ENCODE data around the gene FBXL13.

FBXL13 gene

DNA sequence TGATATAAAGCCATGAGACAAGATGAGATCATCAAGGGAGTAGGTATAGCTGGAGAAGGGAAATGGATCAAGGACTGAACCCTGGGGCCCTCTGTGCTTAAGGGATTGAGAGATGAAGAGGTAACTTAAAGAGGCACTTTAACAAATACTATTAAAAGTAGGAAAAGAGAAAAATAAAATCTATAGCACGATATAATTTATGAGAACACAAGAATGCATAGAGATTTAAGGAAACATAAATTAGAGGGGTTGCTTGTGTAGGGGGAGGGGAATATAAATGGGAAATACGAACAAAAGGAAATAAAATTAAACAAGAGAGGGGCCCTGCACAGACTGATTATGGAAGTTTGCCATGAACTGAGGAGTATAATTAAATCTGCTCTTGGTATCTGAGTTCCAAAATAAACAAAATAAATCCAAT is 177.4 kb downstream of the FBXL13 start:
- H3K56ac ChIP-seq (ENCODE audit: low read length) = no peak overlapping the region
- H2AK5ac ChIP-seq (ENCODE audit: low read length) = no peak overlapping the region
- H2BK120ac ChIP-seq (ENCODE audit: low read depth, low read length) = no peak overlapping the region
- H3K4ac ChIP-seq (ENCODE audit: low read depth, low read length) = no peak overlapping the region
- H3K4me1 ChIP-seq (ENCODE audit: control insufficient read depth, low read depth, low read length) = no peaks in the 10 kb centered on the region
- no peak overlapping the region for H4K5ac ChIP-seq (ENCODE audit: low read length)
- no peaks in the 10 kb centered on the region for H3K79me1 ChIP-seq (ENCODE audit: low read length)
- H3K18ac ChIP-seq (ENCODE audit: low read length) = no peak overlapping the region
- no peaks in the 10 kb centered on the region for H3K79me2 ChIP-seq (ENCODE audit: control insufficient read depth, insufficient read depth, low read length)
- H3K27ac ChIP-seq (ENCODE audit: low read depth, low read length) = no peak overlapping the region
- H3K9ac ChIP-seq (ENCODE audit: low read length) = no peak overlapping the region
- whole genome bisulfite sequencing (ENCODE audit: extremely low coverage, insufficient coverage, low lambda C conversion rate) = 100% methylated on average over 1 of the region's 2 CpGs
- no peak overlapping the region for H2BK5ac ChIP-seq (ENCODE audit: low read length)
- no peak overlapping the region for H3K4me2 ChIP-seq (ENCODE audit: low read length)
- no peak overlapping the region for H2BK15ac ChIP-seq (replicated peaks; ENCODE audit: low read depth)
- H3K27me3 ChIP-seq (ENCODE audit: insufficient read depth, low read length, poor library complexity) = no peaks in the 10 kb centered on the region
- no peak overlapping the region for H4K8ac ChIP-seq (ENCODE audit: low read depth, low read length)
- no peak overlapping the region for H3K23ac ChIP-seq (ENCODE audit: low read length)
- DNase-seq = no peak
- H3K36me3 ChIP-seq (ENCODE audit: control insufficient read depth, insufficient read depth, low read length) = no peaks in the 10 kb centered on the region
- H3K4me3 ChIP-seq (ENCODE audit: low read length) = no peak overlapping the region

DNA sequence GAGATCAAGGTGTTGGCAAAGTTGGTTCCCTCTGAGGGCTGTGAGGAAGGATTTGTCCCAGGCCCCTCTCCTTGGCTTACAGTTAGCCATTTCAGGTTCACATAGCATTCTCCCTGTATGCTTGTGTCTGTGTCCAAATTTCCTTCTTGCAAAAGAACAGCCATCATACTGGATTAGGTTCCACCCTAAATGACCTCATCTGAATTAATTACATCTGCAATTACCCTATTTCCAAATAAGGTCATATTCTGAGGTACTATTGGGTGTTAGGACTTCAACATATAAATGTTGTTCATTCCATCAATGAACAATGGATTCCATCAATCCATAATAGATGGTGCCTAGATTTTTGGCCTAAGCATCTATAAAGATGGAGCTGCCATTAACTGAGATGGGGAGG is 178.0 kb downstream of the FBXL13 start:
- Histone ChIP-seq H3K4me2 (ENCODE audit: low read length) (no peak overlapping the region), H2BK120ac (ENCODE audit: low read depth, low read length) (no peak overlapping the region), H2BK15ac (replicated peaks; ENCODE audit: low read depth) (no peak overlapping the region)

DNA sequence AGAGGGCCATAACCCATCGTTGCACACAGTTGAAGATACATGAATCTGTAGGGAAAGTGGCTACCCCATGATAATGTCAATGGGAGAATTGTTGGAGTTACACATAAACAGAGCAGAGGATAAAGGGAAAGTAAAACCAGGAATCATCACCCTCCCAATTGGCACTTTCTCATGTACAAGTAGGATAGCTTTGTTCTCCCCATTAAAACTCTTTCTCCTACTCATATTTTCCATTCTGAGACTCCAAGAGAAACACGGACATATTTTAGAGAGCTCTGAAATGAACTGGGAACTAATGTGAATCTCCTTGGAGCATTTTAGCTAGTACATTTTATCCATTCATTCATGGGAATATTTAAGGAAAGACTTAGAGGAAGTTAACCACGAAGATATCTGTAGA is 179.0 kb downstream of the FBXL13 start:
- Histone ChIP-seq H3K4me2 (ENCODE audit: low read length) (no peak overlapping the region), H3K4me3 (ENCODE audit: low read length) (no peak overlapping the region), H2BK5ac (ENCODE audit: low read length) (no peak overlapping the region), H4K5ac (ENCODE audit: low read length) (no peak overlapping the region), H2AK5ac (ENCODE audit: low read length) (no peak overlapping the region), H3K27me3 (ENCODE audit: insufficient read depth, low read length, poor library complexity) (no peaks in the 10 kb centered on the region), H3K4me1 (ENCODE audit: control insufficient read depth, low read depth, low read length) (no peaks in the 10 kb centered on the region), H3K79me1 (ENCODE audit: low read length) (no peaks in the 10 kb centered on the region), H3K9ac (ENCODE audit: low read length) (no peak overlapping the region), H2BK15ac (replicated peaks; ENCODE audit: low read depth) (no peak overlapping the region), H3K4ac (ENCODE audit: low read depth, low read length) (no peak overlapping the region), H3K79me2 (ENCODE audit: control insufficient read depth, insufficient read depth, low read length) (no peaks in the 10 kb centered on the region), H2BK120ac (ENCODE audit: low read depth, low read length) (no peak overlapping the region), H3K27ac (ENCODE audit: low read depth, low read length) (no peak overlapping the region), H4K8ac (ENCODE audit: low read depth, low read length) (no peak overlapping the region), H3K23ac (ENCODE audit: low read length) (no peak overlapping the region), H3K18ac (ENCODE audit: low read length) (no peak overlapping the region), H3K56ac (ENCODE audit: low read length) (no peak overlapping the region), H3K36me3 (ENCODE audit: control insufficient read depth, insufficient read depth, low read length) (no peaks in the 10 kb centered on the region)
- WGBS (ENCODE audit: extremely low coverage, insufficient coverage, low lambda C conversion rate) = no CpG with 5 or more reads among the region's 3 CpGs
- no peak for DNase-seq

More for the DNA sequence above, 178.0 kb downstream of the FBXL13 start:
- Histone ChIP-seq H3K56ac (ENCODE audit: low read length) (no peak overlapping the region), H2BK5ac (ENCODE audit: low read length) (no peak overlapping the region), H4K5ac (ENCODE audit: low read length) (no peak overlapping the region), H3K18ac (ENCODE audit: low read length) (no peak overlapping the region), H3K4ac (ENCODE audit: low read depth, low read length) (no peak overlapping the region), H2AK5ac (ENCODE audit: low read length) (no peak overlapping the region), H3K4me1 (ENCODE audit: control insufficient read depth, low read depth, low read length) (no peaks in the 10 kb centered on the region), H3K9ac (ENCODE audit: low read length) (no peak overlapping the region), H3K4me3 (ENCODE audit: low read length) (no peak overlapping the region), H3K23ac (ENCODE audit: low read length) (no peak overlapping the region), H3K27me3 (ENCODE audit: insufficient read depth, low read length, poor library complexity) (no peaks in the 10 kb centered on the region), H3K27ac (ENCODE audit: low read depth, low read length) (no peak overlapping the region), H3K36me3 (ENCODE audit: control insufficient read depth, insufficient read depth, low read length) (no peaks in the 10 kb centered on the region), H4K8ac (ENCODE audit: low read depth, low read length) (no peak overlapping the region), H3K79me1 (ENCODE audit: low read length) (no peaks in the 10 kb centered on the region), H3K79me2 (ENCODE audit: control insufficient read depth, insufficient read depth, low read length) (no peaks in the 10 kb centered on the region)
- no peak for DNase-seq

DNA sequence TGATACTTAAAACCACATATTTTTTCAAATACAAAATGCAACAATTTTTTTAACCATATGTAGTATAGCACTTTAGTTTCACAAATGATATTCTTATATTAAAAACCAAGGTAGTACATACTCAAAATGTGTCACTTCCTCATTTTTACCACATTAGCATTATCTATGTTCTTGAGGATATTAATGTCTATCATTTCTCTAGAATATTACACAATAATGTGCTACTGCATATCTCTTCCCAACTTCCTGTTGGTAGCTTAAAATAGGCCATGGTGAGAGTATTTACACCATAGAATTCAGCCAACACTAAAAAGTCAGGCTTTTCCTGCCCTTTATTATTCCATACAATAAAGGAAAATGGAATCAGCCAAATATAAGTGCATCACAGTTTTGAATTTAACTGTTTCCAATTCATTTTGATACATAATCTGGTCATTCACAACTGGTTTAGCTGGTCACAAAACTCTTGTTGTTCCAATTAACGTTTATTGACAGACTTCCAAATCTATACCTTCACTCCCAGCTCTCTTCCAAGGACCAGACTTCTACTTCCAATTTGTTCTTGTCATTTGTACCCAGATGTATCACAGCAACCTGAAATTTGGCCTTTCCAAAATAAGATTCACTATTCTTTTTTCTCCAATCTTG is 181.8 kb downstream of the FBXL13 start:
- Histone ChIP-seq H3K4ac (ENCODE audit: low read depth, low read length) (no peak overlapping the region), H3K23ac (ENCODE audit: low read length) (no peak overlapping the region), H4K8ac (ENCODE audit: low read depth, low read length) (no peak overlapping the region), H3K27me3 (ENCODE audit: insufficient read depth, low read length, poor library complexity) (no peaks in the 10 kb centered on the region), H2AK5ac (ENCODE audit: low read length) (no peak overlapping the region), H2BK15ac (replicated peaks; ENCODE audit: low read depth) (no peak overlapping the region), H3K27ac (ENCODE audit: low read depth, low read length) (no peak overlapping the region), H3K4me1 (ENCODE audit: control insufficient read depth, low read depth, low read length) (no peaks in the 10 kb centered on the region), H3K9ac (ENCODE audit: low read length) (no peak overlapping the region), H2BK120ac (ENCODE audit: low read depth, low read length) (no peak overlapping the region), H3K79me1 (ENCODE audit: low read length) (no peaks in the 10 kb centered on the region), H3K18ac (ENCODE audit: low read length) (no peak overlapping the region), H3K56ac (ENCODE audit: low read length) (no peak overlapping the region), H3K79me2 (ENCODE audit: control insufficient read depth, insufficient read depth, low read length) (no peaks in the 10 kb centered on the region), H3K4me3 (ENCODE audit: low read length) (no peak overlapping the region), H3K4me2 (ENCODE audit: low read length) (no peak overlapping the region), H4K5ac (ENCODE audit: low read length) (no peak overlapping the region), H3K36me3 (ENCODE audit: control insufficient read depth, insufficient read depth, low read length) (no peaks in the 10 kb centered on the region), H2BK5ac (ENCODE audit: low read length) (no peak overlapping the region)
- DNase-seq = no peak
- no CpG with 5 or more reads among the region's 1 CpG for WGBS (ENCODE audit: extremely low coverage, insufficient coverage, low lambda C conversion rate)

DNA sequence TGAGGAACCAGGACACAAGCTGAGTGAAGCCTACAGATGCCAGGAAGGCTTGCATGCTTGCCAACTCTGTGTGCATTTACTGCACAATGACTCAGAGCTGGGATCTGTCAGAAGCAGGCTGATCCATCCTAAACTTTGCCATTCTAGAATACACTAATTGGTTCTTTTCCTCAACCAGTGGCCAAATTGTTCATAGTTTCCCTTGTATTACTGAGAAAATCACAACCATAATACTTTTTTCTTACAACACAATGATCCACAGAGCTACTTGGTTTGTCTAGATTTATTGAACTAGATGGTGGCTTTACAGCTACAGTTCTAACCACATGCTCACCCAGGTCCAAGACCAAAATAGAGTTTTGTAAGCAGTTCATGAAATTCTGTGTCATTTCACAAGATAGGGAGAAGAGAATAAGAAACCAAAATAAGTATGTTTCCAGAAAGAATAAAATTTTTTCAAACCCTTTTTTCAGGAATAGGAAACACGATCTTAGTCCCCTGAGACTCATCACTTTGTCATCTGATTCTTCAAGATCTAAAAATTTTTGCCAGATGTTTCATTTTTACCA is 182.8 kb downstream of the FBXL13 start:
- Histone ChIP-seq H3K4me3 (ENCODE audit: low read length) (no peak overlapping the region), H4K5ac (ENCODE audit: low read length) (no peak overlapping the region), H3K79me1 (ENCODE audit: low read length) (no peaks in the 10 kb centered on the region), H3K56ac (ENCODE audit: low read length) (no peak overlapping the region), H3K23ac (ENCODE audit: low read length) (no peak overlapping the region), H3K79me2 (ENCODE audit: control insufficient read depth, insufficient read depth, low read length) (no peaks in the 10 kb centered on the region), H3K18ac (ENCODE audit: low read length) (no peak overlapping the region), H3K36me3 (ENCODE audit: control insufficient read depth, insufficient read depth, low read length) (no peaks in the 10 kb centered on the region), H3K27me3 (ENCODE audit: insufficient read depth, low read length, poor library complexity) (no peaks in the 10 kb centered on the region), H3K4ac (ENCODE audit: low read depth, low read length) (no peak overlapping the region), H3K4me1 (ENCODE audit: control insufficient read depth, low read depth, low read length) (no peaks in the 10 kb centered on the region), H2BK5ac (ENCODE audit: low read length) (no peak overlapping the region), H2AK5ac (ENCODE audit: low read length) (no peak overlapping the region), H2BK120ac (ENCODE audit: low read depth, low read length) (no peak overlapping the region), H2BK15ac (replicated peaks; ENCODE audit: low read depth) (no peak overlapping the region), H3K9ac (ENCODE audit: low read length) (no peak overlapping the region), H4K8ac (ENCODE audit: low read depth, low read length) (no peak overlapping the region), H3K27ac (ENCODE audit: low read depth, low read length) (no peak overlapping the region), H3K4me2 (ENCODE audit: low read length) (no peak overlapping the region)
- WGBS (ENCODE audit: extremely low coverage, insufficient coverage, low lambda C conversion rate) = no CpG with 5 or more reads among the region's 1 CpG
- no peak for DNase-seq

Data from mesendoderm (in vitro differentiated cells).